ENCODE data around the gene SERINC1. TPM values are rescaled to one million over a fixed set of nuclear protein-coding genes. Genes with fewer than 3 reads are reported as not detected.

SERINC1 gene
- polyA plus RNA-seq, 1 donor from 2014 or later: 879 TPM

- TF ChIP-seq REST (IDR thresholded peaks at IDR 0.05; ENCODE audit: borderline replicate concordance): no peak
Observed at GRCh38 chr6:122445274-122445673, 26.3 kb downstream of the SERINC1 start (continued).

GRCh38 chr6:122438975-122439374 lies 32.6 kb downstream of the SERINC1 start:
- peaks cover 4% of the 10 kb centered on the region for H3K79me2 ChIP-seq (replicated peaks; ENCODE audit: insufficient read depth, low read length)
- H3K9ac ChIP-seq (ENCODE audit: low read length): no peak overlapping the region
- peak; percentile 36 for TF ChIP-seq POLR2AphosphoS5 (IDR thresholded peaks at IDR 0.05)
- TF ChIP-seq TAF1 (IDR thresholded peaks at IDR 0.05; ENCODE audit: low read depth): no peak
- H3K9me3 ChIP-seq (ENCODE audit: low read length): no peaks in the 10 kb centered on the region
- H3K36me3 ChIP-seq (ENCODE audit: insufficient read depth, low read length): peaks cover 30% of the 10 kb centered on the region
- no peaks in the 10 kb centered on the region for H3K9me2 ChIP-seq (ENCODE audit: insufficient read depth, low read length)
- no peaks in the 10 kb centered on the region for H3F3A ChIP-seq (ENCODE audit: insufficient read depth, low read length, poor library complexity, severe bottlenecking)
- H2AFZ ChIP-seq (ENCODE audit: low read depth, low read length): no peak overlapping the region
- no peaks in the 10 kb centered on the region for H4K20me1 ChIP-seq (ENCODE audit: insufficient read depth)
- no peaks in the 10 kb centered on the region for H3K27me3 ChIP-seq (ENCODE audit: insufficient read depth, low read depth, low read length)
- no peak overlapping the region for H3K4me2 ChIP-seq (ENCODE audit: low read length)
- no peak overlapping the region for H3K4me3 ChIP-seq (ENCODE audit: low read length)
- no peak overlapping the region for H3K27ac ChIP-seq (ENCODE audit: low read length)

GRCh38 chr6:122432816-122433215 lies 38.8 kb downstream of the SERINC1 start:
- Histone ChIP-seq H3K36me3 (ENCODE audit: insufficient read depth, low read length) (peaks cover 12% of the 10 kb centered on the region), H3K9ac (ENCODE audit: low read length) (no peak overlapping the region), H4K20me1 (ENCODE audit: insufficient read depth) (no peaks in the 10 kb centered on the region), H3K27ac (ENCODE audit: low read length) (no peak overlapping the region), H3K4me3 (ENCODE audit: low read length) (no peak overlapping the region), H3K9me3 (ENCODE audit: low read length) (no peaks in the 10 kb centered on the region), H3K27me3 (ENCODE audit: insufficient read depth, low read depth, low read length) (no peaks in the 10 kb centered on the region), H3K79me2 (replicated peaks; ENCODE audit: insufficient read depth, low read length) (no peaks in the 10 kb centered on the region), H2AFZ (ENCODE audit: low read depth, low read length) (no peak overlapping the region), H3K4me2 (ENCODE audit: low read length) (no peak overlapping the region), H3K9me2 (ENCODE audit: insufficient read depth, low read length) (no peaks in the 10 kb centered on the region), H3F3A (ENCODE audit: insufficient read depth, low read length, poor library complexity, severe bottlenecking) (no peaks in the 10 kb centered on the region)
- no peak for TF ChIP-seq EZH2 (IDR thresholded peaks at IDR 0.05; ENCODE audit: borderline replicate concordance, insufficient read depth, low read length, poor library complexity, severe bottlenecking)
- no peak for TF ChIP-seq TAF1 (IDR thresholded peaks at IDR 0.05; ENCODE audit: low read depth)
- no peak for TF ChIP-seq SMC3 (conservative IDR thresholded peaks at IDR 0.05; ENCODE audit: poor library complexity)
- no peak for TF ChIP-seq REST (IDR thresholded peaks at IDR 0.05; ENCODE audit: borderline replicate concordance)
- no peak for TF ChIP-seq EP300 (conservative IDR thresholded peaks at IDR 0.05; ENCODE audit: poor library complexity, severe bottlenecking)
- TF ChIP-seq CTCF (IDR thresholded peaks at IDR 0.05; ENCODE audit: poor library complexity, severe bottlenecking): no peak
- no peak for TF ChIP-seq MXI1 (conservative IDR thresholded peaks at IDR 0.05; ENCODE audit: poor library complexity, severe bottlenecking)
- TF ChIP-seq RAD21 (conservative IDR thresholded peaks at IDR 0.05): no peak
- no peak for TF ChIP-seq POLR2AphosphoS5 (IDR thresholded peaks at IDR 0.05)

Data from neural cell (in vitro differentiated cells).